Esophagus muscularis mucosa (tissue), 4 donors: ENCODE measurements around the gene TUT7. TPM values are rescaled to one million over a fixed set of nuclear protein-coding genes. Genes with fewer than 3 reads are reported as not detected.

Source experiments
- DNase-seq: peaks from one replicate; pipeline ENCODE4 v3.0.0-alpha.2; 2017; ENCODE audit errors: extremely low spot score
- H3K27ac ChIP-seq, 4 donors: fragments of 200-600 bp; sonication (generic); replicated peaks in 1 of 4; 1 replicate in 3 of 4; 2 replicates in 1 of 4; pipeline ENCODE4 v1.5.1; 2016 to 2019; ENCODE audit warnings: mild to moderate bottlenecking in 1 of 4
- H3K27me3 ChIP-seq, 4 donors: fragments of 200-600 bp; sonication (generic); one replicate each; pipeline versions ENCODE4 v1.5.1 to v1.6.0; 2016 to 2019
- H3K36me3 ChIP-seq, 4 donors: fragments of 200-600 bp; sonication (generic); one replicate each; pipeline ENCODE4 v1.5.1; 2016 to 2019
- H3K4me1 ChIP-seq, 4 donors: fragments of 200-600 bp; sonication (generic); one replicate each; pipeline ENCODE4 v1.5.1; 2016 to 2019
- H3K4me3 ChIP-seq, 4 donors: fragments of 200-600 bp; sonication (generic); 1 replicate in 2 of 4; 2 replicates in 2 of 4; pipeline ENCODE4 v1.5.1; 2016 to 2019; ENCODE audit warnings: mild to moderate bottlenecking in 4 of 4, moderate library complexity in 1 of 4
- H3K9me3 ChIP-seq, 4 donors: fragments of 200-600 bp; sonication (generic); 1 replicate in 3 of 4; 2 replicates in 1 of 4; pipeline ENCODE4 v1.5.1; 2016 to 2019
- EP300 ChIP-seq: sonication (generic); formaldehyde crosslinking; IDR thresholded peaks from one replicate; pipeline ENCODE4 v1.6.1; 2017; ENCODE audit warnings: antibody characterized with exemption
- POLR2A ChIP-seq: fragments of 450-650 bp; IDR thresholded peaks from one replicate; pipeline ENCODE4 v1.6.1; 2017; ENCODE audit warnings: antibody characterized with exemption, moderate library complexity, mild to moderate bottlenecking, low read depth
- POLR2AphosphoS5 ChIP-seq, 2 donors: sonication (generic); formaldehyde crosslinking; IDR thresholded peaks; one replicate each; pipeline ENCODE4 v1.6.1; 2017; ENCODE audit warnings: antibody characterized with exemption in 2 of 2
- WGBS: methylation state at CpG from one replicate; pipeline ENCODE4 v1.1.5; 2018; 5-methylcytosine and 5-hydroxymethylcytosine counted together
- intact Hi-C: fragments of 100-400 bp; cut with DNase I; formaldehyde crosslinking; loops from one replicate; pipeline ENCODE4 v1.15.1; 2023
- total RNA-seq, 4 donors: library from RNA; depleted of rRNA; stranded (reverse); fragments of >200 nt; gene quantifications; one replicate each; pipeline versions ENCODE4 v1.1.0 to v1.2.1, GENCODE V29; 2016
- TF ChIP-seq, protein P1 (sequence below), 3 experiments: fragments of 200-600 bp in 2 of 3; fragments of 450-650 bp in 1 of 3; sonication (generic) in 2 of 3; IDR thresholded peaks; one replicate each; pipeline ENCODE4 v1.5.1; 2017 to 2019; ENCODE audit warnings: antibody characterized with exemption in 3 of 3, mild to moderate bottlenecking in 2 of 3, moderate library complexity in 1 of 3

The TUT7 gene
- total RNA-seq, 4 donors from 2014 or later, result 24.5 to 33.0 (median 30.9) TPM

DNA sequence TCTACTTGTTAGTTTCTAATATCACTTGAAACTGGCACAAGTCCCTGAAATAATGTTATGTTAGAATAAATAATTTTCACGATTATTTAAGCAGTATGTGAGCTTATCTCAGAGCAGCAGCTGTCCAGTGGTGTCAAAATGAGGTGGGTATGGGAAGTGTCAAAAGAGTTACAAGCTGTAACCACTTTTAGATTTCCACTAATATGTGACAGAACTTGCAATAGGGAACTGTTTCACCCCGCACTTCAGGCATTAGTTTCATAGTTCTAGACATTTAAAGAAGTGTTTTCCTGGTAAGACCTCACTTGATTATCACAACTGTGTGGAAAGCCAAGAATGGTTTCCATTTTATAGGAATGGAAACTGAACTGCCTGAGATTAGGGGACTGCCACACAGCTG, 68.9 kb downstream of the TUT7 start:
- Histone ChIP-seq H3K27me3 (no peaks in the 10 kb centered on the region), H3K36me3 (peaks cover 0 to 25% (median 7%) of the 10 kb centered on the region in 4 donors), H3K9me3 (no peaks in the 10 kb centered on the region), H3K4me3 (no peak overlapping the region), H3K27ac (no peak overlapping the region), H3K4me1 (peaks cover 10 to 22% (median 21%) of the 10 kb centered on the region in 4 donors)
- no peak for DNase-seq
- intact Hi-C loops, result no loop called here
- TF ChIP-seq POLR2AphosphoS5 (IDR thresholded peaks at IDR 0.05) (no peak), POLR2A (no peak), EP300 (no peak)
- TF ChIP-seq, protein P1, sequence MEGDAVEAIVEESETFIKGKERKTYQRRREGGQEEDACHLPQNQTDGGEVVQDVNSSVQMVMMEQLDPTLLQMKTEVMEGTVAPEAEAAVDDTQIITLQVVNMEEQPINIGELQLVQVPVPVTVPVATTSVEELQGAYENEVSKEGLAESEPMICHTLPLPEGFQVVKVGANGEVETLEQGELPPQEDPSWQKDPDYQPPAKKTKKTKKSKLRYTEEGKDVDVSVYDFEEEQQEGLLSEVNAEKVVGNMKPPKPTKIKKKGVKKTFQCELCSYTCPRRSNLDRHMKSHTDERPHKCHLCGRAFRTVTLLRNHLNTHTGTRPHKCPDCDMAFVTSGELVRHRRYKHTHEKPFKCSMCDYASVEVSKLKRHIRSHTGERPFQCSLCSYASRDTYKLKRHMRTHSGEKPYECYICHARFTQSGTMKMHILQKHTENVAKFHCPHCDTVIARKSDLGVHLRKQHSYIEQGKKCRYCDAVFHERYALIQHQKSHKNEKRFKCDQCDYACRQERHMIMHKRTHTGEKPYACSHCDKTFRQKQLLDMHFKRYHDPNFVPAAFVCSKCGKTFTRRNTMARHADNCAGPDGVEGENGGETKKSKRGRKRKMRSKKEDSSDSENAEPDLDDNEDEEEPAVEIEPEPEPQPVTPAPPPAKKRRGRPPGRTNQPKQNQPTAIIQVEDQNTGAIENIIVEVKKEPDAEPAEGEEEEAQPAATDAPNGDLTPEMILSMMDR (IDR thresholded peaks at IDR 0.05), result no peak
- WGBS, result 72% methylated on average over 2 of the region's 2 CpGs

DNA sequence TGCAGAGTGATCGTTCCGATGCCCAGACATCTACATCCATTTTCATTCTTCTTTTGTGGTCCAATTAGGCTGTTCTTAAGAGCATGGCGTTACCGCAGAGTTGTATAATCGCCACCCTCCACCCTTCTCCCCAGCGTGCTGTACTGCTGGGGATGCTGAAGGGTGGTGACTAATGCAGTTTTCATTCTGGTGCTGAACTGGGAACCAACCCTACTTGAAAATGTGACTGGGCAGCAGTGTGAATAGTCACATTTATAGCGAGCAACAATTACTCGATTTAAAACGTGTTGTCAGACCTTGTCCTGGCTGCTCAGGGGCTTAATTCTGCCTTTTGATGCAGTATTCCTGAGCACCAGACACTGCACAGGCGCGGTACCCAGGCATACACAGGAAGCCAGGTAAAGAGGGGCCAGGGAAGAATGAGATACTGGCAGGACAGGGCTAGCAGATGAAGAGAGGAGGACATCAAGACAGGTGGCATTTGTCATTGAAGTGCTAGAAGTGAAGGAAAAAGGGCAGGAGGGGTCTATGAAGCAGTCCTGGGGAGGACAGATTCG, 71.2 kb downstream of the TUT7 start:
- 21% methylated on average over 10 of the region's 12 CpGs for WGBS
- H3K27me3 ChIP-seq, result no peaks in the 10 kb centered on the region
- peak overlapping the region; percentile 86 to 98 (median 96) for H3K4me3 ChIP-seq
- no peak for DNase-seq
- H3K9me3 ChIP-seq, result no peaks in the 10 kb centered on the region
- intact Hi-C loops, result no loop called here
- H3K4me1 ChIP-seq, result peaks cover 22 to 43% (median 37%) of the 10 kb centered on the region in 4 donors
- peaks cover 0 to 24% (median 4%) of the 10 kb centered on the region in 4 donors for H3K36me3 ChIP-seq
- TF ChIP-seq, protein P1 (IDR thresholded peaks at IDR 0.05), result no peak
- TF ChIP-seq POLR2A (no peak), EP300 (no peak)
- H3K27ac ChIP-seq, result peak overlapping the region; percentile 95 to 99 (median 98)

DNA sequence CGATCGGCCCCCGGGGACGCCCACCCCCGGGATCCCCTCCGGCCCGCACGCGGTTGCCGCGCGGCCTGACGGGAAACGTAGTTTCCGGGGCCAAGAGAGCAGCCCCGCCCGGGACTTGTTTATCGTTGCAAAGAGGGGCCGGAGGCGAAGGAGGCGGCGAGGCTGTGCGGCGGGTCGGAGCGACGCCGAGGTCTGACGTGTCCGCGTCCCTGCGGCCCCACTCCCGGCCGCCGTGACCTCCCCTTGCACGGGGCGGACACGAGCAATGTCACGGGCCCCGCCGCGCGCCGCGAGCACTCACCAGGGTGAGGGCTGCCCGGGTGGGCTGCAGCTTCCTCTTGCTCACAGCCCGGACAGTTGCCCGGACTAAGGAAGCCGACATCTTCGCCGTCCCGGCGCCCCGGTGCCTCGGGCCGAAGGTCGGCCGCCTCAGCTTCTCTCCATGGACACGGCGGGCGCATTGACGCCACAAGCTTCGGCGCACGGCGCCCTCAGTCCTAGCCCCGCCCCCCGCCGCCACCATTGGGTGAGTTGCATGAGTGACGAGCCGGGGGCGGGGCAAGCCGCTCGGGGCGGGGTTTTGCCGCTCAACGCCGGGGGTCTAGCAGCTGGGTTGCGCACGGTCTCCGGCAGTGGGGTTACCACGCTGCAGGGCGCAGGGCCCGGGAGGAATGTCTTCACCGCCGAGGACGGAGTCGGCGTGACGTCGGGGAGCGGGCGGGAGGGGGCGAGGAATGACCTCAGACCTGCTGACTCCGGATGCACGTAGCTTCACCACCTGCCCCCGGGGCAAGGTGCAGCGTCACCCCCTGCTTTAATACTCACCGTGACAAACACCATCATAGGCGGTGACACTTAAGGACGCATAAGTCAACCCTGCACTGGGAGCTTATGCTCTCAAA, 71.9 kb downstream of the TUT7 start, which contains the start of gene ISCA1:
TSS of gene ISCA1 (minus strand) at position 462 of the 902 bp plus-strand sequence. CDS start at position 382, 80 bp downstream.
- TF ChIP-seq, protein P1 (IDR thresholded peaks at IDR 0.05), result no peak
- peak; percentile 75 to 96 for TF ChIP-seq POLR2AphosphoS5 (IDR thresholded peaks at IDR 0.05)
- peak; percentile 73 for TF ChIP-seq POLR2A
- Histone ChIP-seq H3K36me3 (peaks cover 0 to 21% (median under 1%) of the 10 kb centered on the region in 4 donors), H3K27me3 (no peaks in the 10 kb centered on the region), H3K27ac (peak within 1 kb of the TSS; percentile 95 to 99 (median 98)), H3K9me3 (no peaks in the 10 kb centered on the region), H3K4me1 (peaks cover 26 to 50% (median 40%) of the 10 kb centered on the region in 4 donors), H3K4me3 (peak within 1 kb of the TSS; percentile 86 to 98 (median 96))
- DNase-seq, result peak; percentile 99
- intact Hi-C loops, result no loop called here
- WGBS, result 1% methylated on average over 13 of the region's 101 CpGs

DNA sequence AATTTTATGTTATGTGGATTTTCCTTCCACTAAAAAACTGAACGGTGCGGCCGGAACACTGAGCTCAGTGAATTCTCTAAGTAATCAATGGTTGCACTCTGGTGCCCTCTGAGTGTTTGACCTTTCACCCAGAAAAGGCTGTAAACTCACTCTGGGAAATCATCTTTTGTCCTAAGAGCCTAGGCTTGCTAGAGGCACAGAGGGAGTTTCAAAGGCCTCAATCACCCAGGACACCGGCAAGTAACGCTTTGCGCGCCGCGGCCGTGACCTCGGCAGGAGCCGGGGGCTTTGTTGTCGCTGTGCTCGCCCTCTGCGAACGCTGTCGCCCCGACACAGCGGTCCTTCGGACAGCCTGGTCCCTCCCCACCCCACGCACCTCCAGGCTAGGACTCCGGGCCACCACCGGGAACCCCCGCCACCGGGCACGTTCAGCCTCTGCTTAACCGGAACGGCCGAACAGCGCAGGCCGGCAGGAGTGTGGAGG, 72.6 kb downstream of the TUT7 start:
- WGBS, result under 1% methylated on average over 28 of the region's 31 CpGs
- no peak for TF ChIP-seq POLR2A
- TF ChIP-seq, protein P1 (IDR thresholded peaks at IDR 0.05), result no peak
- TF ChIP-seq EP300, result no peak
- TF ChIP-seq POLR2AphosphoS5 (IDR thresholded peaks at IDR 0.05), result no peak
- no peaks in the 10 kb centered on the region for H3K27me3 ChIP-seq

More for the DNA sequence above, 72.6 kb downstream of the TUT7 start:
- Histone ChIP-seq H3K4me3 (peak overlapping the region; percentile 86 to 98 (median 96)), H3K27ac (peak overlapping the region; percentile 95 to 99 (median 98)), H3K36me3 (peaks cover 0 to 16% (median 0%) of the 10 kb centered on the region in 4 donors), H3K4me1 (peaks cover 29 to 53% (median 47%) of the 10 kb centered on the region in 4 donors), H3K9me3 (no peaks in the 10 kb centered on the region)
- intact Hi-C loops, result no loop called here
- DNase-seq, result no peak
